Ishikawa (cell line): ENCODE measurements around the gene RGL4.

Experiments
- CEBPB ChIP-seq: IDR thresholded peaks from 2 replicates; pipeline ENCODE4 v1.6.1; 2012
- EP300 ChIP-seq: IDR thresholded peaks from 2 replicates; pipeline ENCODE4 v1.6.1; 2012; ENCODE audit warnings: borderline replicate concordance
- TAF1 ChIP-seq: IDR thresholded peaks from 2 replicates; pipeline ENCODE4 v1.6.1; 2012; ENCODE audit warnings: low read depth, mild to moderate bottlenecking
- ZBTB7A ChIP-seq: IDR thresholded peaks from 2 replicates; pipeline ENCODE4 v1.6.1; 2012; ENCODE audit warnings: low read depth

DNA sequence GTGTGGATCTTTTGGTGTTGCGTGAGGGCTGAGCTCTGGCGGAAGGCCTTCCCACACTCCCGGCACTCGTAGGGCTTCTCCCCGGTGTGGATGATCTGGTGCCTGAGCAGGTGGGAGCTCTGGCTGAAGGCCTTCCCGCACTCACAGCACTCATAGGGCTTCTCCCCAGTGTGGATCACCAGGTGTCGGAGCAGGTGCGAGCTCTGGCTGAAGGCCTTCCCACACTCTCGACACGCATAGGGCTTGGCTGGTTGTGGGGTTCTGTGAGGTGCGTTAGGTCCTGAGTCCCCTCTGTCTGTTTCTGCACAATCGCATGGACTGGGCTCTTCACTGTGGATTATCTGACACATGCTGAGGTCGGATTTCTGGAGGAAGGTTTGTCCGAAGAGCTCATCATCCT is 53.7 kb downstream of the RGL4 start:
- TF ChIP-seq ZBTB7A, result no peak
- no peak for TF ChIP-seq CEBPB
- no peak for TF ChIP-seq TAF1
- no peak for TF ChIP-seq EP300
